Mucosa of rectum (tissue), 2 donors: ENCODE results near the gene LCOR.

Experiments
- H3K27ac ChIP-seq, 2 donors: one replicate each; pipeline ENCODE4 v1.7.0; 2013; ENCODE audit warnings: inconsistent platforms in 2 of 2, low read depth in 2 of 2, low read length in 2 of 2
- H3K27me3 ChIP-seq, 2 donors: one replicate each; pipeline ENCODE4 v1.7.0; 2013; ENCODE audit warnings: low read length in 2 of 2; ENCODE audit not compliant: control insufficient read depth in 2 of 2, insufficient read depth in 2 of 2
- H3K36me3 ChIP-seq, 2 donors: one replicate each; pipeline ENCODE4 v1.7.0; 2013; ENCODE audit warnings: low read length in 2 of 2; ENCODE audit not compliant: control insufficient read depth in 2 of 2, insufficient read depth in 2 of 2
- H3K4me1 ChIP-seq, 2 donors: one replicate each; pipeline ENCODE4 v1.7.0; 2013; ENCODE audit warnings: low read length in 2 of 2, mild to moderate bottlenecking in 1 of 2; ENCODE audit not compliant: control insufficient read depth in 2 of 2, insufficient read depth in 2 of 2
- H3K4me3 ChIP-seq, 2 donors: one replicate each; pipeline ENCODE4 v1.7.0; 2013; ENCODE audit warnings: low read length in 2 of 2
- H3K9ac ChIP-seq, 2 donors: one replicate each; pipeline ENCODE4 v1.7.0; 2013; ENCODE audit warnings: low read length in 2 of 2, low read depth in 1 of 2, mild to moderate bottlenecking in 1 of 2
- H3K9me3 ChIP-seq, 2 donors: one replicate each; pipeline ENCODE4 v1.7.0; 2013; ENCODE audit warnings: low read length in 2 of 2; ENCODE audit not compliant: control insufficient read depth in 2 of 2
- donor health status: healthy.
- donor health status: Normal muscosa, but diverticular disease.

The LCOR gene

DNA sequence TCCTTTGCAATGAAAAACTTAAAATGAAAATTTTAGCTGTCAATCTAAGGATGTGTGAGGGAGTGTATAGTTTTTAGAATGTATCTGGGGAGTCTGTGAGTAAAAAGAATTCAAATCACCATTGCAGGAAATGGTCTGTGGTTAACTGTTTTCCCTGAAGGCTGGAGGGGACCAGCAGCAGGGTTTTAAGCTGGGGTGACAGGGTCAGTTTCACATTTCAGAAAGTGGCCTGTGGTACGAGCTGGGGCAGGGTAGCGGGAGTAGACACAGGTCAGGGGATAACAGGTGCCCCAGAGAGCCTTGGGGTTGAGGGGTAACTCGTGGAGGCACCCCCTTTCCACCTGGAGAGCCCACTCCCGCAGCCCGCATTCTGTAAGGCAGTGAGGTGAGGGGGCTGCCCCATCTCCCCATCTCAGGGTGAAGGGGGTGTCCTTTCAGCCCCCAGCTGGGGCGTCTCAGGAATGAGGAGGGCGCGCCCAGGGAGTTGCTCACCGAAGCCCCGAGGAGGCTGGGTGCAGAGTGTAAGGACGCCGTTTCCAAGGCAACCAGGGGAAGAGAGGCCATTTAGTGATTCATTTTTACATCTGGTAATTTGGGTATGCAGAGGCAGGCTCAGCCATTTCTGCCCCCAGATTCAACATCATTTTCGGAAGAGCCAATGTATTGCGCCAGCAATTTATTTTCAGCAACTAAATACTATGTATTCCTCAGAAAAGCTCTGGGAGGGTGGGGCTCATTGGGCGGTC lies 184.8 kb downstream of the LCOR start:
- Histone ChIP-seq H3K4me1 (no peaks in the 10 kb centered on the region), H3K27ac (no peak overlapping the region), H3K9me3 (no peaks in the 10 kb centered on the region), H3K9ac (no peak overlapping the region), H3K4me3 (no peak overlapping the region), H3K36me3 (no peaks in the 10 kb centered on the region), H3K27me3 (no peaks in the 10 kb centered on the region)

DNA sequence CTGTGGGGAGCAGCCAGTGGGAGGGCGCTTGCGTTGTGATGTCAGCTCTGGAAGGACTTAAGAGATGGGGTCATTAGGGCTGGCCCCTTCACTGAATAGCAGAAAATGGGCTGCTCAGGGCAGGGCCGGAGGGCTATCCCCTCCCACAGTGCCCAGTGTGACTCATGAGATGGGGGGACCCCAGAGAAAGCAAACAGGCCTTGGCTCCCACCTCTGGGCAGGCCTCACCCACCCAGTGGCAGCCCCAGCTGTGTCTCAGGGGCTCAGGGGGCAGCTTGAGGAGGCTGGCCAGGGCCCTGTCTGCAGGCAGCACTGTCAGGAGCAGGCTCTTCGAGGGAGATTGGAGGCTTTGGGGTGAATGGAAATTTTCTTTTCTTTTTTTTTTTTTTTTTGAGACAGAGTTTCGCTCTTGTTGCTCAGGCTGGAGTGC lies 185.4 kb downstream of the LCOR start:
- Histone ChIP-seq H3K4me3 (no peak overlapping the region), H3K4me1 (no peaks in the 10 kb centered on the region)

DNA sequence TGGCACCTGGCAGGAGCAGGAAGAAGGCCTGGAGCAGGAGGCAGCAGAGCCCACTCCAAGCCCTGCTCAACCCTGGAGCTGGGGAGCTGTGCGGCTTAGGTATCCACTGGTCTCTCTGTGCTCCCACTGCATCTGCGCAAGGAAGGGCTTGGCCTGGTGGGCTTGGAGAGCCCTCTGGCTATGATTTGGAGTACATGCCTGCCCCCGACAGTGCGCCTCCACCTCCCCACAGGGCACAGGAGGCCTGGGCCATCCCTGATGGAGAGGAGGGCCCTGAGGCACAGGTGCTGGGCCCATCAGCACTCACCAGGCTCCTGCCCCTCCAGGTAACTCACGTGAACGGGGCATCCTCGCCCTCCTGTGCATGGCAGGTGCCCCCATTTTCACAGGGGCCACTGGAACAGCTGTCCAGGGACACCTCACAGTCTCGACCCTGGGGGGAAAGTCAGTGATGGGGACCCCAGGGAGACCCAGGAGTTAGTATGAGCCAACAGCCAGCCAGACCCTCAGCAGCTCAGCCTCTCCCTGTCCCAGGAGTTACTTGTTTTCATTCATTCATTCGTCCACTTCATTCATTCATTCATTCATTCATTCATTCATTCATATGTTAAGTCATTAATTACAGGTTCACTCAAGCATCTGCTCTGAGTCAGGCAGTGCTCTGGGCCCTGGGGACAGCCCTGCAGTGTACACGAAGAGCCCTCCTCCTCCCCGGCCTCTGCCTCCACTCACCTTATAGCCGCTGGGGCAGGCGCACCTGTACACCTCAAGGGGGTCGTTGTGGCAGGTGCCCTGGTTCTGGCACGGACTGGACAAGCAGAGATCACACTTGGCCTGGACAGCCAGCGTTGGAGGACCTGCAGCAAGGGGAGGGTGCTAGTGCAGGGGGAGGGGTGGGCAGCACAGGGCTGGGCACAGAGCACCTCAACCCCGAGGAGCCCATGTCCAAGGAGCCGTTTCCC lies 186.4 kb downstream of the LCOR start:
- Histone ChIP-seq H3K27me3 (no peaks in the 10 kb centered on the region), H3K36me3 (no peaks in the 10 kb centered on the region), H3K9ac (no peak overlapping the region), H3K27ac (no peak overlapping the region), H3K4me1 (no peaks in the 10 kb centered on the region), H3K9me3 (no peaks in the 10 kb centered on the region), H3K4me3 (no peak overlapping the region)

More for the DNA sequence above, 185.4 kb downstream of the LCOR start:
- Histone ChIP-seq H3K27ac (no peak overlapping the region), H3K9ac (no peak overlapping the region), H3K27me3 (no peaks in the 10 kb centered on the region), H3K9me3 (no peaks in the 10 kb centered on the region), H3K36me3 (no peaks in the 10 kb centered on the region)

DNA sequence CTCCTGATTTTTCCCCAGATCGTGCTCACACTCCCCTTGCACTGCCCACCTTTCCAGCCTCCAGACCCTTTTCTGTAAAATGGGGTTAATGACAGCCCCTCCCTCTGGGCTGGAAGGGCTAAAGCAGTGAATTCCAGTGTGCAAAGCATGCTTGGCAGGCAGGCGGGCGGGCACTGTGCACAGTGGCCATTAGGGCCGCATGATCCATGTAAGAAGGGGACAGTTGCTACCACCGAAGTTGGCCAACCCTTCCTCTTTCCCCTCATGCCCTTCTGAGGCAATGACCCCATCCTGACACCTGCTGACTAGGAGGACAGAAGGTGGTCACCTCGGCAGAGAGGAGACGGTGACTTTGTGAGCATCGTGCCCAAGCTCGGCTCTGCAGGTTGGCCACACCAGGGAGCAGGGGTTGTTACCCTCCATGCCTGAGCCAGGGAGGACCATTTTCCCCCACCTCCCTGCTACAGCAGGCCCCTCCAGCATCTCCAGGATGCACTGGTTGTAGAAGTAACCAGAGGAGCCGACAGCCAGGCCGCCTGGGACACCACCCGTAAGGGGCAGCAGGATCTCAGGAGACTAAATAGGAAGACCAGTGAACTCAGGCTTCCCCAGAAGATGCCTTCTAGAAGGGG lies 187.2 kb downstream of the LCOR start:
- Histone ChIP-seq H3K27ac (no peak overlapping the region), H3K27me3 (no peaks in the 10 kb centered on the region), H3K9me3 (no peaks in the 10 kb centered on the region), H3K9ac (no peak overlapping the region), H3K36me3 (no peaks in the 10 kb centered on the region), H3K4me1 (peaks cover 0 to 4% of the 10 kb centered on the region in 2 donors), H3K4me3 (no peak overlapping the region)

DNA sequence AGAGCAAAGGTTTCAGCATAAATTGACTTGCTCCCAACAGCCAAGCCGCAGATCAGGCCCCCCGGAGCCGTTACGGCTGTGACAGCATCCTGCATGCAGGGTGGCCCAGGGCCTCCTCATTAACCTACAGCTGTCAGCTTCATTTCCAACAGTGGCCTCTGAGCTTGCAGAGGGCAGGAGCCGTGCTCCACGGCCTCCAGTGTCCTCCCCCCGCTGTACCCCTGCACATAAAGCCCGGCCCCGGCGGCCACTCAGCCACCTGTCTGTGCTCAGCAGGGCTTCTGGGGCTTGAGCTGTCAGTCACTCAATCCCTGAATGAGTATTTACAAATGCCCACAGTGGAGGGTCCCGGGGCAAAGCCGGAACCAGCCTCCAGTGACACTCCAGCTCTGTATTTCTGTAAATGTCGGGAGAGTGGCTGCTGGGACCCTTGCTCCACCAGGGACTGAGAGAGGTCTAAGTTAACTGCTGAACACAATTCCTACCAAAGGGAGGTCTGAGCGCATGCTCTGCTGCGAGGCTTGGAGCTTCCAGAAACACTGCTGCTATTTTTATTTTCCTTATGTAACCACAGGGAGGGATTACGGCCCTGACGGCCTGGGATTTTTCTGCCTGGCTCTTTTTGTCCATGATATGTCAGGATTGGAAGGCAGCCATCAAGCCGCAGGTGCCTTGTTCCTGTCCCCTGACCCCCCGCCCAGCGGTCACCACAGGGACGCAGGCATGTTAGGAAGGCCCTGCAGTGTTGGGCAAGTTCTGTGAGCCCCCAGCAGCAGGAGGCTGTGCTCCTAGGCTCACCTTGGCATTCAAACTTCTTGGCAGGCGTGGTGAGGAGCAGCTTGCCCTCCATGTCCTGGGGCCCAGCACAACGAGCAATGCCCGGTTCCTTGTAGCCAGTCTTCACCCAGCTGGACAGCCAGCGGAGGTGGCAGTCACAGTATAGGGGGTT lies 188.6 kb downstream of the LCOR start:
- Histone ChIP-seq H3K27ac (peak overlapping the region in 1 of 2 donors; percentile 27), H3K27me3 (no peaks in the 10 kb centered on the region), H3K9me3 (no peaks in the 10 kb centered on the region), H3K36me3 (no peaks in the 10 kb centered on the region), H3K4me3 (no peak overlapping the region), H3K4me1 (peaks cover 0 to 4% of the 10 kb centered on the region in 2 donors), H3K9ac (no peak overlapping the region)

DNA sequence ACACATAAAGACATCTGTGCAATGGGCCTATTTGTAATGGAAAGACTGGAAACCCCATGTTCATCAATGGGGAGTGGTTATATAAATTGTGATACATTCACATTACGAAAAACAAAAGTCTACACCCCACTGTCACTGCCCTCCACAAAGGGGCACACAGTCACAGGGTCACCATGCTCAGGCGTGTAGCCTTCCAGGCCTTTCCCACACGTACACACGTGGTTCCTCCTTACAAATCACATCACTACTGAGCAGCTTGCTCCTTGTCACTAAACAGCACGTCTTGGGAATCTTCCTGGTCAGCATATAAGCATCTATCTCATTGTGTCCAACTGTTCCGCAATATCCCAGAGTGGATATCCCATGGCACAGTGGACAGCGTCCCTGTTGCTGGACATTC lies 190.5 kb downstream of the LCOR start:
- Histone ChIP-seq H3K4me3 (no peak overlapping the region), H3K27ac (no peak overlapping the region), H3K27me3 (no peaks in the 10 kb centered on the region), H3K9ac (no peak overlapping the region), H3K4me1 (peaks cover 0 to 4% of the 10 kb centered on the region in 2 donors), H3K36me3 (no peaks in the 10 kb centered on the region), H3K9me3 (no peaks in the 10 kb centered on the region)

DNA sequence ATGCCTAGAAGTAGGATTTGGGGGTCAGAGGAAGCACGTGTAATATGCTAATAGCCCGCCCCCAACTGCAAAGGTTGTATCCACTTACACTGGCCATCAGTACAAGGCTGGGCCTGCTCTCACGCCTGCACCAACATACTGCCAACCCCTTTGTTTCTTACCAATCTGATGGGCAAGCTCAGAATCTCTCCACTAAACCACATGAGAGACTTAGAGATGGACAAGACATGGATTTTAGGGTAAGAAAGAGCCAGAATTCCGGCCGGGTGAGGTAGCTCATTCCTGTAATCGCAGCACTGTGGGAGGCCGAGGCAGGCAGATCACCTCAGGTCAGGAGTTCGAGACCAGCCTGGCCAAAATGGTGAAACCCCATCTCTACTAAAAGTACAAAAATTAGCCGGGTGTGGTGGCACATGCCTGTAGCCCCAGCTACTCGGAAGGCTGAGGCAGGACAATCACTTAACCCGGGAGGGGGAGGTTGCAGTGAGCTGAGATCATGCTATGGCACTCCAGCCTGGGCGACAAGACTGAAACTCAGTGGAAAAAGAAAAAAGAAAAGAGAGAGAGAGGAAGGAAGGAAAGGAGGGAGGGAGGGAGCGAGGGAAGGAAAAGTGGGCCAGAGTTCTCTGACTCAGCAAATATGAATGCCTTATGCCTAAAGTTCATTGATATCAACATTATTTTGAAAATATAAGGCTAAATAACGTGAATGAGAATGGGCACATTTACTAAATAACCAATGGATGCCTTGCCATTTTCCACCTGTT lies 191.5 kb downstream of the LCOR start:
- H3K4me3 ChIP-seq, result no peak overlapping the region

DNA sequence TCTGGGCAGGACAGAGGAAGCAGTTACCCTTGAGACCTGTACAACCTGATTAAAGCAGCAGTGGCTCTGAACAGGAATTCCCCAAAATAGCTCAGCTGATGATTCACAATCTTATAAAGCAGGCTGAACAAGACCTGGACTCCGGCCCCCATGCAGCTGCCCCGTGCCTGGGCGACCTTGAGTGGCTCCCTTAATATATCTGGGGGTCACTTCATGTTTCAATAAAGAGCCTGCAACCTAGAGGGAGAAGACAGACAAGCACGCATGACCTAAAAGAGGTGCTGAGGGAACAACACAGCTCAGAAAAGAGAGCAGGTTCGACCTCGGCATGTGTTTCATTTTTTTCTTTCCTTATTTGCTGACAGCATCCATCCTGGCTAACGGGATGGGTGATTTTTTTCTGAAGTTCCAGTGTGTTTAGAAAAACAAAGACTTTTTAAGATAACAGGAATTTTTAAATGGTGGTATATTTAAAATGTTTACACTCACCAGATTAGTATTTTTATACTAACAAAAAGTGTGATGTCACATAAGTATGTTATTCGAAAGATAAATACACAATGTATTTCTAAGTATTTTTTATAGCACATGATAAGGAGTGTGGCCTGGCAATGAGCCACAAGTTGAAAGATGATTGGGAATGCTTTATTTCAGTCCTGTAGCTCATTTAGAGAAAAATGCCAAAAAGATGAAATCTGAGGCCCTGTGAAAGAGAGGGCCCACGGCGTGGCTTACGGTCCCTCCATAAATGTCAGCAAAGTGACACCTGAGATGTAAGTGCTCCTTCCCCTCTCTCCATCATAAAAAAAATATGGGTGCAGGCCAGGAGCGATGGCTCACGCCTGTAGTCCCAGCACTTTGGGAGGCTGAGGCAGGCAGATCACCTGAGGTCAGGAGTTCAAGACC lies 192.3 kb downstream of the LCOR start:
- Histone ChIP-seq H3K27ac (no peak overlapping the region), H3K4me1 (peaks cover 0 to 4% of the 10 kb centered on the region in 2 donors), H3K36me3 (no peaks in the 10 kb centered on the region), H3K4me3 (no peak overlapping the region), H3K9ac (no peak overlapping the region), H3K27me3 (no peaks in the 10 kb centered on the region), H3K9me3 (no peaks in the 10 kb centered on the region)

More for the DNA sequence above, 191.5 kb downstream of the LCOR start:
- Histone ChIP-seq H3K4me1 (peaks cover 0 to 4% of the 10 kb centered on the region in 2 donors), H3K9me3 (no peaks in the 10 kb centered on the region), H3K9ac (no peak overlapping the region), H3K36me3 (no peaks in the 10 kb centered on the region), H3K27me3 (no peaks in the 10 kb centered on the region), H3K27ac (no peak overlapping the region)
